Astrocyte (in vitro differentiated cells and primary cell): ENCODE data around the gene SREK1IP1. TPM values are rescaled to one million over a fixed set of nuclear protein-coding genes. Genes with fewer than 3 reads are reported as not detected.

Experiments used
- DNase-seq: peaks from one replicate; pipeline ENCODE4 v3.0.0-alpha.2; 2010; ENCODE audit warnings: low read depth
- FAIRE-seq: peaks from 2 replicates; lab custom pipeline; 2011; peaks lifted over from hg19 to GRCh38; lab: Jason Lieb, UNC
- H2AFZ ChIP-seq: 2 replicates; pipeline ENCODE4 v1.6.0; 2012; ENCODE audit warnings: low read depth, low read length, inconsistent platforms
- H3K27ac ChIP-seq: 2 replicates; pipeline ENCODE4 v1.5.1; 2011; ENCODE audit warnings: low read depth, low read length, inconsistent platforms
- H3K27me3 ChIP-seq: 2 replicates; pipeline ENCODE4 v1.6.0; 2011; ENCODE audit warnings: low read length, inconsistent platforms; ENCODE audit not compliant: insufficient read depth
- H3K36me3 ChIP-seq: 2 replicates; pipeline ENCODE4 v1.5.1; 2011; ENCODE audit warnings: low read length, inconsistent platforms; ENCODE audit not compliant: insufficient read depth
- H3K4me1 ChIP-seq: 2 replicates; pipeline ENCODE4 v1.5.1; 2011; ENCODE audit warnings: low read length, inconsistent platforms; ENCODE audit not compliant: insufficient read depth
- H3K4me2 ChIP-seq: 2 replicates; pipeline ENCODE4 v1.6.0; 2012; ENCODE audit warnings: low read length, inconsistent platforms
- H3K4me3 ChIP-seq: 2 replicates; pipeline ENCODE4 v1.5.1; 2011; ENCODE audit warnings: low read depth, mild to moderate bottlenecking, low read length, inconsistent platforms; ENCODE audit not compliant: insufficient read depth
- H3K79me2 ChIP-seq: 2 replicates; pipeline ENCODE4 v1.6.0; 2012; ENCODE audit warnings: mild to moderate bottlenecking, low read length, inconsistent platforms; ENCODE audit not compliant: insufficient read depth
- H3K9ac ChIP-seq: 2 replicates; pipeline ENCODE4 v1.6.0; 2012; ENCODE audit warnings: mild to moderate bottlenecking, low read length, inconsistent platforms
- H3K9me3 ChIP-seq: 2 replicates; pipeline ENCODE4 v1.5.1; 2012; ENCODE audit warnings: low read depth, mild to moderate bottlenecking, low read length, inconsistent platforms; ENCODE audit not compliant: insufficient read depth
- H4K20me1 ChIP-seq: 2 replicates; pipeline ENCODE4 v1.6.0; 2012; ENCODE audit warnings: low read length, inconsistent platforms; ENCODE audit not compliant: insufficient read depth
- H3K27ac Mint-ChIP-seq: one replicate; pipeline ENCODE4 v1.8.0; 2021; ENCODE audit warnings: mild to moderate bottlenecking, mixed read lengths; ENCODE audit not compliant: unreplicated experiment
- H3K27me3 Mint-ChIP-seq: one replicate; pipeline ENCODE4 v1.8.0; 2021; ENCODE audit warnings: low read depth, mixed read lengths; ENCODE audit not compliant: unreplicated experiment
- H3K36me3 Mint-ChIP-seq: one replicate; pipeline ENCODE4 v1.8.0; 2021; ENCODE audit warnings: low read depth, mixed read lengths; ENCODE audit not compliant: unreplicated experiment
- H3K4me1 Mint-ChIP-seq: one replicate; pipeline ENCODE4 v1.8.0; 2021; ENCODE audit warnings: low read depth, mixed read lengths; ENCODE audit not compliant: unreplicated experiment
- H3K4me3 Mint-ChIP-seq: one replicate; pipeline ENCODE4 v1.8.0; 2021; ENCODE audit warnings: mild to moderate bottlenecking, moderate library complexity, mixed read lengths; ENCODE audit not compliant: unreplicated experiment
- H3K9me3 Mint-ChIP-seq: one replicate; pipeline ENCODE4 v1.8.0; 2021; ENCODE audit warnings: mild to moderate bottlenecking, mixed read lengths; ENCODE audit not compliant: unreplicated experiment
- EZH2 ChIP-seq: IDR thresholded peaks from 2 replicates; pipeline ENCODE4 v1.6.1; 2012; ENCODE audit warnings: mild to moderate bottlenecking, low read length, inconsistent platforms; ENCODE audit not compliant: insufficient read depth
- total RNA-seq: library from RNA; stranded (reverse); gene quantifications from 2 replicates; pipeline ENCODE4 v1.2.1, GENCODE V29; 2021
- TF ChIP-seq, protein P1 (sequence below): IDR thresholded peaks from 2 replicates; pipeline ENCODE4 v1.5.1; 2011; ENCODE audit warnings: low read depth, mild to moderate bottlenecking, inconsistent platforms, low read length, moderate library complexity; ENCODE audit not compliant: insufficient read depth

Gene SREK1IP1
- total RNA-seq, 1 donor from 2014 or later = 27.3 TPM

DNA sequence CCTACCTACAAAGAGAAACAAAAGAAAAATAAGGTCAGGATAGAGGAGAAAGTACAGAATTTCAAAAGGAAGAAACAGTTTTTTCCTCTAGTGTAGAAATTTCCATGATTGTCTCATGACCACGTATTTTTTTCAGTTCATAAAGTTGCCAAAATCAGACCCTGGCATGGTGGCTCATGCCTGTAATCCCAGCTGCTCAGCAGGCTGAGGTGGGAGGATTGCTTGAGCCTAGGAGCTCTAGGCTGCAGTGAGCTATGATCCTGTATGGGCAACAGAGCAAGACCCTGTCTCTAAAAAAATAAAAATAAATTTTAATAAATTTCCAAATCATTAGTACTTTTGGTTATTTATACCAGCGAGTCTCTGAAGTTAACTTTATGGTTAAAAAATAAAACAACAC is 38.0 kb upstream of the SREK1IP1 start:
- Mint-ChIP-seq H3K9me3 (no peaks in the 10 kb centered on the region), H3K36me3 (no peaks in the 10 kb centered on the region), H3K27ac (no peak overlapping the region), H3K27me3 (no peaks in the 10 kb centered on the region), H3K4me1 (peaks cover 12% of the 10 kb centered on the region), H3K4me3 (no peak overlapping the region)
- Histone ChIP-seq H3K79me2 (no peaks in the 10 kb centered on the region), H3K4me1 (peaks cover 3% of the 10 kb centered on the region), H3K36me3 (no peaks in the 10 kb centered on the region), H3K4me3 (no peak overlapping the region), H2AFZ (no peak overlapping the region), H3K9me3 (no peaks in the 10 kb centered on the region), H3K4me2 (no peak overlapping the region), H3K27me3 (no peaks in the 10 kb centered on the region), H4K20me1 (no peaks in the 10 kb centered on the region), H3K9ac (no peak overlapping the region), H3K27ac (no peak overlapping the region)
- DNase-seq (no peak), FAIRE-seq (no peak)
- no peak for TF ChIP-seq EZH2
- TF ChIP-seq, protein P1, sequence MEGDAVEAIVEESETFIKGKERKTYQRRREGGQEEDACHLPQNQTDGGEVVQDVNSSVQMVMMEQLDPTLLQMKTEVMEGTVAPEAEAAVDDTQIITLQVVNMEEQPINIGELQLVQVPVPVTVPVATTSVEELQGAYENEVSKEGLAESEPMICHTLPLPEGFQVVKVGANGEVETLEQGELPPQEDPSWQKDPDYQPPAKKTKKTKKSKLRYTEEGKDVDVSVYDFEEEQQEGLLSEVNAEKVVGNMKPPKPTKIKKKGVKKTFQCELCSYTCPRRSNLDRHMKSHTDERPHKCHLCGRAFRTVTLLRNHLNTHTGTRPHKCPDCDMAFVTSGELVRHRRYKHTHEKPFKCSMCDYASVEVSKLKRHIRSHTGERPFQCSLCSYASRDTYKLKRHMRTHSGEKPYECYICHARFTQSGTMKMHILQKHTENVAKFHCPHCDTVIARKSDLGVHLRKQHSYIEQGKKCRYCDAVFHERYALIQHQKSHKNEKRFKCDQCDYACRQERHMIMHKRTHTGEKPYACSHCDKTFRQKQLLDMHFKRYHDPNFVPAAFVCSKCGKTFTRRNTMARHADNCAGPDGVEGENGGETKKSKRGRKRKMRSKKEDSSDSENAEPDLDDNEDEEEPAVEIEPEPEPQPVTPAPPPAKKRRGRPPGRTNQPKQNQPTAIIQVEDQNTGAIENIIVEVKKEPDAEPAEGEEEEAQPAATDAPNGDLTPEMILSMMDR = no peak

GRCh38 chr5:64800926-64801325 is 32.4 kb upstream of the SREK1IP1 start:
- Histone ChIP-seq H3K27ac (no peak overlapping the region), H3K9ac (no peak overlapping the region), H3K27me3 (no peaks in the 10 kb centered on the region), H3K4me3 (no peak overlapping the region), H3K4me2 (no peak overlapping the region), H2AFZ (no peak overlapping the region), H3K9me3 (no peaks in the 10 kb centered on the region), H3K79me2 (no peaks in the 10 kb centered on the region), H3K36me3 (no peaks in the 10 kb centered on the region), H3K4me1 (no peaks in the 10 kb centered on the region), H4K20me1 (no peaks in the 10 kb centered on the region)
- FAIRE-seq (no peak), DNase-seq (no peak)
- Mint-ChIP-seq H3K4me3 (no peak overlapping the region), H3K4me1 (no peaks in the 10 kb centered on the region), H3K36me3 (peaks cover 1% of the 10 kb centered on the region), H3K9me3 (no peaks in the 10 kb centered on the region), H3K27me3 (no peaks in the 10 kb centered on the region), H3K27ac (no peak overlapping the region)
- TF ChIP-seq, protein P1 = no peak
- no peak for TF ChIP-seq EZH2

DNA sequence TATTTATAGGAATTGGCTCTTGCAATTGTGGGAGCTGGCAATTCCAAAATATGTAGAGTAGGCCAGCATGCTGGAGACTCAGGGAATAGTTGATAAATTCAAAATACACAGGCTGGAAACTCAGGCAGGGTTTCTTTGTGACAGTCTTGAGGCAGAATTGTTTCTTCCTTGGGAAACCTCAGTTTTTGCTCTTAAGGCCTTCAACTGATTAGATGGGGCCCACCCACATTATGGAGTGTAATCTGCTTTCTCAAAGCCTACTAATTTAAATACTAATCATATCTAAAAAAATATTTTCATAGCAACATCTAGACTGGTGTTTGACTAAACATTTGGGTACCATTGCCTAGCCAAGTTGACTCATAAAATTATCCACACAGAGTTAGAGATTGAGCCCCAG is 27.8 kb upstream of the SREK1IP1 start:
- Mint-ChIP-seq H3K27me3 (no peaks in the 10 kb centered on the region), H3K9me3 (no peaks in the 10 kb centered on the region), H3K4me3 (no peak overlapping the region), H3K36me3 (peaks cover 1% of the 10 kb centered on the region), H3K4me1 (no peaks in the 10 kb centered on the region), H3K27ac (no peak overlapping the region)
- DNase-seq = no peak
- Histone ChIP-seq H3K27me3 (no peaks in the 10 kb centered on the region), H3K9ac (no peak overlapping the region), H3K4me2 (no peak overlapping the region), H3K27ac (no peak overlapping the region), H3K79me2 (no peaks in the 10 kb centered on the region), H3K36me3 (no peaks in the 10 kb centered on the region), H4K20me1 (no peaks in the 10 kb centered on the region), H2AFZ (no peak overlapping the region), H3K4me1 (no peaks in the 10 kb centered on the region), H3K9me3 (no peaks in the 10 kb centered on the region), H3K4me3 (no peak overlapping the region)
- FAIRE-seq = no peak
- TF ChIP-seq EZH2 = no peak
- TF ChIP-seq, protein P1 = no peak
